ENCODE measurements around the gene TERC. TPM values are rescaled to one million over a fixed set of nuclear protein-coding genes. Genes with fewer than 3 reads are reported as not detected.
A peak's percentile ranks its signal among the peaks of the same experiment; 100 is the strongest.

Gene TERC
- total and polyA plus RNA-seq, 10 of the 15 experiments (the other 5 are each of a cell fraction or from before 2014, with no cell fraction given): 0.43 to 125 (median 6.2) TPM; not detected in 4

GRCh38 chr3:169769287-169770181 lies 4.7 kb upstream of the TERC start, which contains the start of gene ACTRT3 (continued):
- no peak for TF ChIP-seq ZNF687 (IDR thresholded peaks at IDR 0.05)
- no peak for TF ChIP-seq EP300 (IDR thresholded peaks at IDR 0.05; ENCODE audit: borderline replicate concordance in 1 of 2, control insufficient read depth in 1 of 2, low read depth in 2 of 2, low read length in 2 of 2)
- no peak for TF ChIP-seq HDGF (IDR thresholded peaks at IDR 0.05)
- no peak for TF ChIP-seq CEBPZ (IDR thresholded peaks at IDR 0.05; ENCODE audit: low read depth, low read length)
- no peak for TF ChIP-seq SRF (IDR thresholded peaks at IDR 0.05; ENCODE audit: low read depth in 2 of 2, low read length in 2 of 2)
- peak; percentile 80 to 81 for TF ChIP-seq IKZF2 (IDR thresholded peaks at IDR 0.05)
- TF ChIP-seq ELK1 (IDR thresholded peaks at IDR 0.05; ENCODE audit: low read depth, low read length): no peak
- no peak for TF ChIP-seq CHD4 (IDR thresholded peaks at IDR 0.05)
- TF ChIP-seq KDM1A (IDR thresholded peaks at IDR 0.05; ENCODE audit: borderline replicate concordance): no peak
- no peak for TF ChIP-seq SIN3A (IDR thresholded peaks at IDR 0.05; ENCODE audit: low read depth, low read length)
- no peak for TF ChIP-seq HDAC2 (IDR thresholded peaks at IDR 0.05)
- no peak for TF ChIP-seq CUX1 (IDR thresholded peaks at IDR 0.05; ENCODE audit: insufficient replicate concordance, low read depth, low read length)

All from GM12878 (cell line).